ENCODE measurements around the gene ATXN7L3.

ATXN7L3 gene

DNA sequence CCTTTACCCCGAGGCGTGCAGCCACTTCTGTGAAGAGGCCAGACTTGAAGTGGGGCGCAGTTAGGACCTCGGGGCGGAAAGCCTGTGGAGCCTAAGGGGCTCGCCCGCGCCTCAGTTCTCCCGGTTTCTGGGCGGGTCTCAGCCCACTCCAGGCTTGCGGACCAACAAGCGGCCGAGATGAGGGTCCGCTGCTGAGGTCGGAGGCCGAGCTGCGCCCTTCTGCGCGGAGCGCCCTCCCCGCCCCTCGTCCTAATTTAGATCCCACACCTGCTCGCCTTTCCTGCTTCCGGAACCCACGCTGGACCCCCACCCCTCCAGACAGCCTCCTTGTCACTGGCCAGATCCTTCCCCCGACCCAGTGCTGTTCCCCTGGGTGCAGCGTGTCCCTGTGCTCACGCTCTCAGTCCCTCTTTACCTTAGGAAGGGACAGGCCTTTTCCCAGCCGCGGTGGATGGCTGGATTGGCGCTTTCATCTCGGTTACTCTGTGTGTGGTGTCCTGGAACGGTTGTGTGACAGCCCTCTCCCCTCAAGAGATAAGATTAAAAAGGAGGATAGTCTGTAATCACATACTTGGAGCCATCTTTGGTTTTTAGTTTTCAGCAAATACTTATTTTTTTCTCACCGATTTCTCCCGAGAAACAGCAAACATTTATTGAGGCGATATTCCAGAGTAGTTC is 933 bp upstream of the ATXN7L3 start:
- no peak for DNase-seq (ENCODE audit: low read depth)

- no peak for DNase-seq (ENCODE audit: low read depth)
Observed at GRCh38 chr17:44198721-44199552, 747 bp downstream of the ATXN7L3 start.

DNA sequence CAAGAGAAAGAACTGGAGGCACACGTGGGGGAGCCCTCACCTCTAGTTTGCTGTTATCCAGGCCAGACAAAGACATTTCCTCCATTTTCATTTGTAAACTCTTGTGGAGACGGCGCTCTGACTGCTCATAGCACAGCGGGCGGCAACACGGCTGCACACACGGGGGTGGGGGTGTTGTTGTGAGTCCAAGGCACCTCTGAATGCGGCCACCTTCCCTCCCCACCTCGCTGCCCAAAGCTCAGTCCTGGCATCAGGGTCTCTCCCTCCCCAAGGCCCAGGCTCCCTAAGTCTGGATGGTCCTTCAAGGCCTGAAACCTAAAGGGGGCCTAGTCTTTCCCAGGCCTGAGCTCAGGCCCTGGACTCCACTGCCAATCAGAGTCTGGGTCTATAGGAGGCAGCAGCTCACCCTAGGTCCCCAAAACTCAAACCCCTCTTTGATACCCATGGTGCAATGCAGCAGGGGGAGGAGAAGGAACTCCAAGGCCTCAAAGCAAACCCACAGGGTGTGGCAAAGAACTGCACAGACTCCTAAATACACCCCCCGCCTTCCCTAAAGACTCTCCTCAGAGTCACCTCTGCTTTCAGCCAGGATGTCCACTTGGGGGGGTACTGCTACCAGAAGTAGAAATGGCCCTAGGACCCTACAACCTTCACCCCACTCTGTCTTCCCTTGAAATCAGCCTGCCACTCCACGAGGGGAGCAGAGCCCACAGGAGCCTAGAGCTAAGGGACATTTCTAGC is 1.5 kb downstream of the ATXN7L3 start:
- no peak for DNase-seq (ENCODE audit: low read depth)

DNA sequence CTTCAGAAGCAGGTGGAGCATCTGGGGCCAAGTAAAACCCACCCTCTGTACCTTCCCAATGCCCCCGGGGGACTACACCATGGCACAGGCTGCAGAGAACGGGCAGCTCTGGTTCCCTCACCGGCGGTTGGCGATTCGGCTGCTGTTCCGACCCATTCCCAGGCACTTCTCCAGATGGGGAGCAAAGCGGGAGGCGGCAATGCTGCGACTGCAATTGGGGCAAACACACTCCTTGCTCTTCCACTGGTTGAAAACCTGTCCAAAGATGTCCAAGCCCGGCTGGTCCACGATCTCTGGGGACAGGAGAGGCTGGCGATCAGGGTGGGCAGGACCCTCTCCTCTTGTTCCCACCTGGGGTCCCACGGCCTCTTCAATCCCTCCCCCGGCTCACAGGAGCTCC is 2.6 kb downstream of the ATXN7L3 start:
- DNase-seq (ENCODE audit: low read depth), result no peak

DNA sequence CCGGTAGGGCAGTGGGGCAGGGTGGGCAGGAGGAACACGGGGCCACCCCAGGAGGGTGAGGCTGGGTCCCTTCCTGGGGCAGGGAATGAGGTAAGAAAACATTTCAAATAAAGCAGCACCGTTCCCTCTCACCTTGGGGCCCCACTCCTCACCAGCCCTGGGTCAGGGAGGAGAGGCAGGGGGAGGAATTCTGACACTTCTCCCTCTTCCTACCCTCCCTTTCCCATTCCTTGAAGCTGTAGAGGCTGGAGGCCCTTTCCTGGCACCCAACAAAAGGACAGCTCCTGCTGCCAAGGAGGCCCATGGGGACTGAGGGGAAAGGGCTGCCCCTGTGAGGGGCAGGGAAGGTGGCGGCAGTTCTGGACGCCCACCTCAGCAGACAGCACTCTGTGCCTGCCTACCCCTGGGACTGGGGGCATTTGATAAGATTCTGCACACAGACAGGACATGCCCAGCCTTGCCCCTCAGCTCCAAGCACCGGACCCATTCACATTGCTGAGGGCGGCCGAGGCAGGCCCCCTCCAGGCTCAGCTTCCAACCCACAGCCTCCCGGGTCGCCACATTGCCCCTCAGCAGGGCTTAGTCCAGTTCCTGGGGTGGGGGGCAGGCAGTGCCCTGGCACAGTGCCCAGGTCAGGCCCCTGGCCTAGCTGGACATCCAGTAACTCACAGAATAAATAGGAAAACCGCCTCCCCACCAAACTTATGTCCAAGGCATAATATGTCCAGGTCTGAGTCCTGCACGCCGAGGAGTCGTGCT is 6.2 kb downstream of the ATXN7L3 start:
- no peak for DNase-seq (ENCODE audit: low read depth)

DNA sequence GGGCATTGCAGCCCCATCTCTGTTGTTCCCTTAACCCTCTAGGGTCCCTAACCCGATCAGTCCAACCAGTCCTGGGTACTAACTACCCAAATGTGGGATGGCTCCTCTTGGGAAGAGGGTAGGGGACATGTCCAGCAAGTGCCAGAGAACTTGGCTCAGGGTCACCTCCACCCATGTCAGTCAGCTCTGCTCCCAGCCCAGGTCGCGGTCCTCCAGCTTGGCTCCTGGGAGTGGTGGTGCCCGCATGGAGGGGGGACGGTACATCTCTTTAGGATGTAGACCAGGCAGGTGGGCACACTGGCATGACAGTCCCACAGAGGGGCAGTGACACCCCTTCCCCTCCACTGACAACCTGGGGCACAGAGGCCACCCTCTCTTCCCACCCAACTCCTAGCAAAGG is 6.9 kb downstream of the ATXN7L3 start:
- no peak for DNase-seq (ENCODE audit: low read depth)

GRCh38 chr17:44191941-44192496 is 7.7 kb downstream of the ATXN7L3 start:
- DNase-seq (ENCODE audit: low read depth), result no peak

GRCh38 chr17:44191369-44191768 is 8.3 kb downstream of the ATXN7L3 start:
- no peak for DNase-seq (ENCODE audit: low read depth)

- DNase-seq (ENCODE audit: low read depth), result no peak
Observed at GRCh38 chr17:44190481-44190880, 9.2 kb downstream of the ATXN7L3 start.

GRCh38 chr17:44188576-44189403 is 10.9 kb downstream of the ATXN7L3 start:
- DNase-seq (ENCODE audit: low read depth), result no peak

GRCh38 chr17:44187131-44187899 is 12.4 kb downstream of the ATXN7L3 start:
- no peak for DNase-seq (ENCODE audit: low read depth)

DNA sequence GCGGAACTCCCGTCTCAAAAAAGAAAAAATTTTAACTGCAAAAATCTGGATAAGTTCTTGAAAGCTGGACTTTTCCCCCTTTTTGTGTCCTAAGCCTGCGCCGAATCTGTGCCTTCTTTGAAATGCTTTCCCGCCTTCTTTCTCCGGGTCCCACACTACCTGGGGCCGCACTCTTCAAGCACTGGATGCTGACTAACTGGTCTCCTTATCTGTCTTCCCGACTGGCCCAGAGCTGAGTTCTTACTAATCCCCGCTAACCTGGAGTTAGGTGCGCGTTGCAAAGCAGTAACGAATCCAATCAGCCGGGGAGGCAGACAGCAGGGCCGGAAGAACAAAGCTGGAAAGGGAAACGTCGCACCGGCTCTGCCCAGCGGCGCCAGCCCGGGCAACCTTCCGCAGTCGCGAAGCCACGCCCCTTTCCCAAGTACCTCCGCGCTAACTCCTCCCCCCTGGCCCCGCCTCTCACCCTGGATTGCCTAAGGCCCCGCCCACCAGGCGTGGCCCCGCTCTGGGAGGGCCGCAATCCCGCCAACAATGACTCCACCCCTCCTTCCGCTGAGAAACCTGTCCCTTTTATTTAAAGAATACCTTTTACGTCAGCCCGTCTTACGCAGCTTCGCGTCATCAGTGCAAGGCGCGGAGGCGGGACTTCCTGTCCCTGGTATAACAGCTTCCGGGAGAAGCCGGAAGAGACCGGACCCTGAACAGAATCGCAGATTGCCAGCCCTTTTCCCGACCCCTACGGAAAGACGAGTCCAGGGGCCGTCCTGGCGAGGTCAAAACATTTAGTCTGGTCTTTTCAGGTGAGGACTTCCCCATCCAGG is 13.2 kb downstream of the ATXN7L3 start, which contains the start of gene TMUB2:
TMUB2 (plus strand) TSS at position 666 of the 824 bp plus-strand sequence. CDS start 737 bp downstream, outside the sequence.
- peak; percentile 92 for DNase-seq (ENCODE audit: low read depth)

DNA sequence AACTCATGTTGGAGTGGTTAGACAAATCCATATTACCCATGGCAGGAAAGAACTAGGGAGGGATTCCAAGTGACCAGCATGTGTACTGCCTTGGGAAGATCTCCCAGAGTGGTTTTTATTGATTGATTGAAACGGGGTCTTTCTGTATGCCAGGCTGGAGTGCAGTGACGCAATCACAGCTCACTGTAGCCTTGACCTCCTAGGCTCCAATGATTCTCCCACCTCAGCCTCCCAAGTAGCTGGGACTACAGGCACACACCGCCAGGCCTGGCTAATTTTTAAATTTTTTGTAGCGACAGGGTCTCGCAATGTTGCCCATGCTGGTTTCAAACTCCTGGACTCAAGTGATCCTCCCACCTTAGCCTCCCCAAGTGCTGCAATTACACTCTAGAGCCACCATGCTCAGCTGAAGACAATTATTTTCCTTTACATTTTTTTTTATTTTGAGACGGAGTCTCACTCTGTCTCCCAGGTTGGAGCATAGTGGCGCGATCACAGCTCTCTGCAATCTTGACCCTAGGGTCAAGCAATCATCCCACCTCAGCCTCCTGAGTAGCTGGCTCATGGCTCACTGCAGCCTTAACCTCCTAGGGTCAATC is 15.4 kb downstream of the ATXN7L3 start:
- no peak for DNase-seq (ENCODE audit: low read depth)

- DNase-seq (ENCODE audit: low read depth), result no peak
Observed at GRCh38 chr17:44183024-44183423, 16.7 kb downstream of the ATXN7L3 start.

DNA sequence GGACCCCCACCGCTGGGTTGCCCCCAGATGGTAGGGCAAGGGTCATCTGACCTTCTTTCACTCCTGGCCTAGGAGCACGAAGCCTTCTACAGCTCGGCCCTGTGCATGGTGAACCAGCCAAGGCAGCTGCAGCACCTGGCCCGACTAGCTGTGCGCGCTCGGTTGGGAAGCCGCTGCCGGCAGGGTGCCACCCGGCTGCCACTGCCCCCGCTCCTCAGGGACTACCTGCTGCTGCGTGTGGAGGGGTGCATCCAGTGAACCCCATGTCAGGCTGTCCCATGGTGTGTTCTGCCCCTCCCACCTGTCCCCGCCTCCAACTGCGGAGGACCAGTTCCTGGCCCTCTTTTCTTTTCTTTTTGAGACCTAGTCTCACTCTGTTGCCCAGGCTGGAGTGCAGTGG is 21.6 kb downstream of the ATXN7L3 start:
- no peak for DNase-seq (ENCODE audit: low read depth)

GRCh38 chr17:44177640-44178039 is 22.0 kb downstream of the ATXN7L3 start:
- no peak for DNase-seq (ENCODE audit: low read depth)

DNA sequence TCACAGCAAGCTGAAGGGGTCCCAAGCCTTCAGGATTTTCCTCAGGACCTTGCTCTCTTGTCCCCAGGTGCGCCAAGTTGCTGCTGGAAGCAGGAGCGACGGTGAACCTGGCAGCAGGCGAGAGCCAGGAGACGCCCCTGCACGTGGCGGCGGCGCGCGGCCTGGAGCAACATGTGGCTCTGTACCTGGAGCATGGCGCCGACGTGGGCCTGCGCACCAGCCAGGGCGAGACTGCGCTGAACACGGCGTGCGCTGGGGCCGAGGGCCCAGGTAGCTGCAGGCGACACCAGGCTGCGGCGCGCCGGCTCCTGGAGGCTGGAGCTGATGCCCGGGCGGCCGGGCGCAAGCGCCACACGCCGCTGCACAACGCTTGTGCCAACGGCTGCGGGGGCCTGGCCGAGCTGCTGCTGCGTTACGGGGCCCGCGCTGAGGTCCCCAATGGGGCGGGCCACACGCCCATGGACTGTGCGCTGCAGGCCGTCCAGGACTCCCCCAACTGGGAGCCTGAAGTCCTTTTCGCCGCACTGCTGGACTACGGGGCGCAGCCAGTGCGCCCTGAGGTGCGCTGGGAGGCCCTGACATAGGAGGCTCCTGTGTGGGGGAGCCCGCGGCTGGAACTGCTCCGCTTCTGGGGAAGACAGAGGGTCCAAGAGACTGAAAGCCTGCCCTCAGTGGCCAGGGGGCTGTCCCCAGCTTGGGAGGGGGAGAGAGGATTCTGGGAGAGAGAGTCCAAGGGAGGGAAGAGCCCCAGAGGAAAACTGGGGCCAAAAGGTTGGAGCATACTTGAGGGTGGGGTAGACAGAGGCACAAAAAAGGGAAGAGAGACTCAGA is 22.8 kb downstream of the ATXN7L3 start:
- DNase-seq (ENCODE audit: low read depth), result no peak

- no peak for DNase-seq (ENCODE audit: low read depth)
Observed at GRCh38 chr17:44176257-44176656, 23.4 kb downstream of the ATXN7L3 start.

All from GM04503 (cell line).